ENCODE measurements around the gene PIAS4. TPM values are rescaled to one million over a fixed set of nuclear protein-coding genes. Genes with fewer than 3 reads are reported as not detected.

PIAS4 gene
- total and polyA plus RNA-seq, 9 of the 15 experiments (the other 6 are each of a cell fraction or from before 2014, with no cell fraction given), result 0.27 to 34.9 (median 14.4) TPM

DNA sequence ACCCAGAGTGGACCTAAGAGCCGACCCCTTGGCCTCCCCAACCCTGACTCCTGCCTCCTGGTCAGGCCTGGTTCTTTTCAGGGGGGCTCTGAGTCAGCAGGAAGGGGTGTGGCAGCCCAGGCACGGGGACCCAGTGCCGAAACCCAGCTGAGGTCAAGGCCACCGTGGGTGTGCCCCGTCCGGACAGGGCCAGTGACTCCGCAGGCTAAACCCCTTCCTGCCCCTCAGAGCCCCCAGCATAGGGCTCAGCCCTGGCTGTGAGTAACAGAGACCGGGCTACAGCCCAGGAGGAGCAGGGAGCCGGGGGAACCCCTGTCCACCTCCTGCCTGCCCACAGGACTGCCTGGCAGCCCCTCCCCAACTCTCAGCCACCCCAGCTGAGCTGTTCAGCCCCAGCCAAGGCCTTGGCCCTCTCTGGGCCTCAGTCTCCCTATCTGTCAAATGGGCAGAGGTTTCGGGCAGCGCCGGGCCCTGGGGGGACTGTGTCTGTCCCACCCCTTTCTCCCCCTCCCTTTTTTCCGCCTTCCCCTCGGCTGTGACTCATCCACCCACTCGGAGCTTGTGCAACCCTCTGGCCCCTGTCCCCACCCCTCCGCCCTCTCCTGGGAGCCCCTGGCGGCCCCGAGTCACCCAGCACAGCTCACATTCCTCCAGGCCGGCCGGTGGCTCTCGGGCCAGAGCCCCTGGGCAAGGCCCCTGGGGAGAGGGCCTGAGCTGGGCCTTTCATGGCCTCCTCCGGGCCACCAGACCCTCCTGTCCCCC lies 50.6 kb downstream of the PIAS4 start:
- Histone ChIP-seq H3K9ac (ENCODE audit: insufficient read depth in 1 of 2, low read depth in 2 of 2, low read length in 2 of 2) (peak overlapping the region; percentile 76 to 95), H3K27me3 (ENCODE audit: control insufficient read depth in 2 of 2, insufficient read depth in 2 of 2, low read length in 2 of 2) (no peaks in the 10 kb centered on the region), H3K79me2 (ENCODE audit: control insufficient read depth, insufficient read depth, low read length) (peaks cover 99% of the 10 kb centered on the region), H3K4me2 (ENCODE audit: insufficient read depth, low read length) (peak overlapping the region; percentile 66), H4K20me1 (replicated peaks; ENCODE audit: control insufficient read depth, insufficient read depth, low read length) (peaks cover 60% of the 10 kb centered on the region), H3K9me3 (replicated peaks; ENCODE audit: control insufficient read depth, insufficient read depth, low read depth, low read length) (no peaks in the 10 kb centered on the region; the same call in 1 of the 2 replicates), H3K36me3 (ENCODE audit: control insufficient read depth, insufficient read depth, low read length) (peaks cover 83% of the 10 kb centered on the region; the same call in 2 of the 3 replicates), H2AFZ (ENCODE audit: low read depth, low read length) (no peak overlapping the region), H3K27ac (ENCODE audit: extremely low read depth, low read depth, low read length) (peak overlapping the region; percentile 88), H3K9me1 (ENCODE audit: control insufficient read depth, insufficient read depth, low read length) (peaks cover 14% of the 10 kb centered on the region), H3K4me1 (replicated peaks in 1 of 2; ENCODE audit: control insufficient read depth in 2 of 2, insufficient read depth in 2 of 2, low read length in 2 of 2) (peaks cover 30 to 66% of the 10 kb centered on the region in 2 experiments; a peak in 4 of 5 replicates), H3K4me3 (peak overlapping the region; percentile 33; the same call in 1 of the 2 replicates)
- FAIRE-seq, result peak; percentile 92
- no TSS peak for BruUV-seq (replicated peaks)
- in situ Hi-C loops (cut with MboI) (no loop called here), intact Hi-C loops (cut with micrococcal nuclease) (no loop called here)
- peak; percentile 82 to 92 (median 87) for DNase-seq (ENCODE audit: extremely low read depth in 1 of 4, low spot score in 3 of 4)
- 35% methylated on average over 11 of the region's 22 CpGs for WGBS (ENCODE audit: insufficient coverage, low coverage, missing lambda C conversion rate)
- CTCF ChIA-PET (ENCODE audit: low intra/inter-chr PET ratio), result interaction anchor here (0.5 kb wide), 1 partner anchor 341 kb away, joined by 5 read pairs; no protein-coding TSS in a partner anchor
- POLR2A ChIA-PET, result interaction anchor here (0.5 to 1.8 kb wide), 6 partner anchors 9 to 73 kb away, joined by 3 to 7 read pairs (median 3); no protein-coding TSS in a partner anchor
- ATAC-seq, result peak; percentile 89
- TF ChIP-seq EP400 (IDR thresholded peaks at IDR 0.05) (peak; percentile 54; the same call in 1 of the 2 replicates), POLR2B (IDR thresholded peaks at IDR 0.05; ENCODE audit: low read depth, partially characterized antibody) (peak; percentile 23), NEUROD1 (IDR thresholded peaks at IDR 0.05; ENCODE audit: borderline replicate concordance, low read depth, low read length, partially characterized antibody) (peak; percentile 67), NFE2 (IDR thresholded peaks at IDR 0.05; ENCODE audit: low read depth) (peak; percentile 43; the same call in 1 of the 2 replicates), CBX3 (IDR thresholded peaks at IDR 0.05; ENCODE audit: borderline replicate concordance in 1 of 2, low read length in 2 of 2) (peak in 1 of 2 experiments; percentile 73; a peak in 1 of 3 replicates), ZNF766 (CRISPR knock-in tag; conservative IDR thresholded peaks at IDR 0.05) (0 out of 2 replicates have a peak, but pooled peaks have one; percentile 38), RAD21 (CRISPR knock-in tag; conservative IDR thresholded peaks at IDR 0.05 in 1 of 2, IDR thresholded peaks at IDR 0.05 in 1 of 2) (0 out of 4 replicates have a peak, but pooled peaks of 1 of the 2 experiments have one; percentile 7), FOS (IDR thresholded peaks at IDR 0.05; ENCODE audit: extremely low read depth, insufficient read length) (no peak), TAF1 (IDR thresholded peaks at IDR 0.05; ENCODE audit: control insufficient read depth, extremely low read depth, insufficient read depth, low read length, severe bottlenecking) (peak; percentile 38), PML (IDR thresholded peaks at IDR 0.05; ENCODE audit: low read length) (peak; percentile 30; the same call in 1 of the 2 replicates), CREM (IDR thresholded peaks at IDR 0.05; ENCODE audit: low read depth) (peak; percentile 71), SP1 (CRISPR knock-in tag; IDR thresholded peaks at IDR 0.05) (peak; percentile 62; the same call in 1 of the 2 replicates)
- TF ChIP-seq, protein P1, sequence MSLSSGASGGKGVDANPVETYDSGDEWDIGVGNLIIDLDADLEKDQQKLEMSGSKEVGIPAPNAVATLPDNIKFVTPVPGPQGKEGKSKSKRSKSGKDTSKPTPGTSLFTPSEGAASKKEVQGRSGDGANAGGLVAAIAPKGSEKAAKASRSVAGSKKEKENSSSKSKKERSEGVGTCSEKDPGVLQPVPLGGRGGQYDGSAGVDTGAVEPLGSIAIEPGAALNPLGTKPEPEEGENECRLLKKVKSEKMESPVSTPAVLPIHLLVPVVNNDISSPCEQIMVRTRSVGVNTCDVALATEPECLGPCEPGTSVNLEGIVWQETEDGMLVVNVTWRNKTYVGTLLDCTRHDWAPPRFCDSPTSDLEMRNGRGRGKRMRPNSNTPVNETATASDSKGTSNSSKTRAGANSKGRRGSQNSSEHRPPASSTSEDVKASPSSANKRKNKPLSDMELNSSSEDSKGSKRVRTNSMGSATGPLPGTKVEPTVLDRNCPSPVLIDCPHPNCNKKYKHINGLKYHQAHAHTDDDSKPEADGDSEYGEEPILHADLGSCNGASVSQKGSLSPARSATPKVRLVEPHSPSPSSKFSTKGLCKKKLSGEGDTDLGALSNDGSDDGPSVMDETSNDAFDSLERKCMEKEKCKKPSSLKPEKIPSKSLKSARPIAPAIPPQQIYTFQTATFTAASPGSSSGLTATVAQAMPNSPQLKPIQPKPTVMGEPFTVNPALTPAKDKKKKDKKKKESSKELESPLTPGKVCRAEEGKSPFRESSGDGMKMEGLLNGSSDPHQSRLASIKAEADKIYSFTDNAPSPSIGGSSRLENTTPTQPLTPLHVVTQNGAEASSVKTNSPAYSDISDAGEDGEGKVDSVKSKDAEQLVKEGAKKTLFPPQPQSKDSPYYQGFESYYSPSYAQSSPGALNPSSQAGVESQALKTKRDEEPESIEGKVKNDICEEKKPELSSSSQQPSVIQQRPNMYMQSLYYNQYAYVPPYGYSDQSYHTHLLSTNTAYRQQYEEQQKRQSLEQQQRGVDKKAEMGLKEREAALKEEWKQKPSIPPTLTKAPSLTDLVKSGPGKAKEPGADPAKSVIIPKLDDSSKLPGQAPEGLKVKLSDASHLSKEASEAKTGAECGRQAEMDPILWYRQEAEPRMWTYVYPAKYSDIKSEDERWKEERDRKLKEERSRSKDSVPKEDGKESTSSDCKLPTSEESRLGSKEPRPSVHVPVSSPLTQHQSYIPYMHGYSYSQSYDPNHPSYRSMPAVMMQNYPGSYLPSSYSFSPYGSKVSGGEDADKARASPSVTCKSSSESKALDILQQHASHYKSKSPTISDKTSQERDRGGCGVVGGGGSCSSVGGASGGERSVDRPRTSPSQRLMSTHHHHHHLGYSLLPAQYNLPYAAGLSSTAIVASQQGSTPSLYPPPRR (CRISPR knock-in tag; IDR thresholded peaks at IDR 0.05; ENCODE audit: borderline replicate concordance), result 0 out of 2 replicates have a peak, but pooled peaks have one; percentile 26
- TF ChIP-seq, protein P2, sequence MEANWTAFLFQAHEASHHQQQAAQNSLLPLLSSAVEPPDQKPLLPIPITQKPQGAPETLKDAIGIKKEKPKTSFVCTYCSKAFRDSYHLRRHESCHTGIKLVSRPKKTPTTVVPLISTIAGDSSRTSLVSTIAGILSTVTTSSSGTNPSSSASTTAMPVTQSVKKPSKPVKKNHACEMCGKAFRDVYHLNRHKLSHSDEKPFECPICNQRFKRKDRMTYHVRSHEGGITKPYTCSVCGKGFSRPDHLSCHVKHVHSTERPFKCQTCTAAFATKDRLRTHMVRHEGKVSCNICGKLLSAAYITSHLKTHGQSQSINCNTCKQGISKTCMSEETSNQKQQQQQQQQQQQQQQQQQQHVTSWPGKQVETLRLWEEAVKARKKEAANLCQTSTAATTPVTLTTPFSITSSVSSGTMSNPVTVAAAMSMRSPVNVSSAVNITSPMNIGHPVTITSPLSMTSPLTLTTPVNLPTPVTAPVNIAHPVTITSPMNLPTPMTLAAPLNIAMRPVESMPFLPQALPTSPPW (CRISPR knock-in tag; IDR thresholded peaks at IDR 0.05), result peak; percentile 93
